Umbilical cord (tissue), 2 donors: Measurements from ENCODE around the gene BMAL1. TPM values are rescaled to one million over a fixed set of nuclear protein-coding genes. Genes with fewer than 3 reads are reported as not detected.
"Not testable (repeated sequence)": the region's sequence is repeated elsewhere in the genome, so short reads cannot be mapped to it uniquely, and the experiment has no call there.

Experiments
- DNase-seq: peaks from one replicate; pipeline ENCODE4 v3.0.0-alpha.2; 2015; ENCODE audit warnings: low spot score
- total RNA-seq: library from RNA; depleted of rRNA; stranded (reverse); fragments of >200 nt; gene quantifications from one replicate; pipeline ENCODE4 v1.2.3, GENCODE V29; 2014; ENCODE audit warnings: low replicate concordance; ENCODE audit not compliant: insufficient read depth

Gene BMAL1
- total RNA-seq, 1 donor from 2014 or later: 48.6 TPM

DNA sequence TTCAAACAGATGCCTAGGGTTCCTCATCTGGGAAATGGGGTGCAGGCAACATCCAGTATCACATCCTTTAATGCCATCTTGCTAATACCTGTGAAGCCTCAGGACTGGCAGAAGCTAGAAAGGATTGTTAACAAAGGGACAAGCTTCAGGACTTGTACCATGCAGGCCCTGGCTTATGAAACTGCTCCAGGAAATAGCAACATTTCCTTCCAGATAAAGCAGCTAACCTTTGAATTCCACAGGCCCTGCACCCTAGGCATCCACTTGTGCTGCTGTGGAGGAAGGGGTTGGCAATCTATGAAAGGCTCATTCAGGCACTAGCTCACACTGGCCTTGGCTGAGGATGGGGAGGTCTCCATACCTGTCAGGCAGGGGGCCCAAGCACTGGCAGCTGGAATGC lies 98.2 kb downstream of the BMAL1 start:
- no peak for DNase-seq

DNA sequence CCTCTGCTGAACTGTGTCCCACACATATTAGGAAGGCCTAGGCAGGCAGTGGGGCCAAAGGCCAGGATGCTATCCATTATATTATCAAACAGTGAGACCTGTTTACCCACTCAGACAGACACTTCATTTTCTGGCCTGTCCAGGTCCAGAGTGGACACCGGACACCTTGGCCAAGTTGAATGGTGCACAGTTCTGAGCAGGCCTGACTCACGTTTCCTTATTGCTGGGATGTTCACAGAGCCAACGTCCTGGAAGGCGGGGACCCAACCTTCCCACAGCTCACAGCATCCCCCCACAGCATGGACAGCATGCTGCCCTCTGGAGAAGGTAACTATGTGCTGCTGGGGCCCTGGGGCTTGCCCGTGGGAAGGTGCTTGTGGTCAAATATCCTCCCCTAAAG lies 98.8 kb downstream of the BMAL1 start:
- DNase-seq: no peak

DNA sequence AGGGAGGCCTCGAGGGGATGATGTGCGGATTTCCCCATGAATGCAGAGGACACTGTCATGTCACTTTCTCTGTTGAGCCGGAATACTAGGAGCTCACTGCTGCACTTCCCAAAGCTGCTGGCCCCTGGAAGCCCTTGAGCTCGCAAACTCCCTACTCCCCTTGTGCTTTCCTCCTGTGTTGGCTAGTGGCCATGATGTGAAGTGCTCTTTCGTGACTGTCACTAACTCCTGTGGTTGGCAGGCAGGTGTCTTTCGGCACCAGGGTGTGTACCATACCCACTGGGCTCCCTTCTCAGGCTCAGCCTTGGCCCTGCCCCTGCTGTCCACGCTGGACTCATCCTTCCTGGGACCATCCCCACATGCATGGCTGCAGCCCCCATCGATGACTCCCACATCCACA lies 99.2 kb downstream of the BMAL1 start:
- DNase-seq: no peak

DNA sequence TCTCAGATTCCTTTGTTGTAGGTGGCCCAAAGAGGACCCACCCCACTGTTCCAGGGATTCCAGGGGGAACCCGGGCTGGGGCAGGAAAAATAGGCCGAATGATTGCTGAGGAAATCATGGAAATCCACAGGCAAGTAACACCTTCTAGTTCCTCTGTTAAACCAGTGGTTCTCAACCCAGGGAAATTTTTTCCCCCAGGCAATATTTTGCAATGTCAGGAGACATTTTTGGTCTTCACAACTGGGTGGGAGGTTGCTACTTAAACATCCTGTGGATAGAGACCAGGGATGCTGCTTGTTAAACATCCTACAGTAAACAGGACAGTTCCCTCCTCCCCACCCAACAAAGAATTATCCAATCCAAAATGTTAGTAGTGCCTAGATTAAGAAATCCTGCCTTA lies 100.7 kb downstream of the BMAL1 start:
- DNase-seq: no peak

DNA sequence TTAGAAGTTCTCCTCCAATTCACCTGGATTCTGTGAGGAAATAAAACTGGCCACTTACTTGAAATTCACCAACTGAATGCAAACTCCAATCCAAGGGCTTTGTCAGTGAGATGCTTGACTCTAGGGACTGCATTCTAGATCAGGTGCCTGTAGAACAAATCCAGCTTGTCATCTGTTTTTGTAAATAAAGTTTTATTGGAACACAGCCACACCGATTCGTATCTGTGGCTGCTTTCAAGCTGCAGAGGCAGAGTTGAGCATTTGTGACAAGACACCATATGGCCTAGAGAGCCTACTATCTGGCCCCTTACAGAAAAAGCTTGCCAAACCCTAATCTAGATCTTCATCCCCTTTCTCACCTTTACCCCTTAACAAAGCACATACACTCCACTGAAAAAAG lies 103.1 kb downstream of the BMAL1 start:
- no peak for DNase-seq

DNA sequence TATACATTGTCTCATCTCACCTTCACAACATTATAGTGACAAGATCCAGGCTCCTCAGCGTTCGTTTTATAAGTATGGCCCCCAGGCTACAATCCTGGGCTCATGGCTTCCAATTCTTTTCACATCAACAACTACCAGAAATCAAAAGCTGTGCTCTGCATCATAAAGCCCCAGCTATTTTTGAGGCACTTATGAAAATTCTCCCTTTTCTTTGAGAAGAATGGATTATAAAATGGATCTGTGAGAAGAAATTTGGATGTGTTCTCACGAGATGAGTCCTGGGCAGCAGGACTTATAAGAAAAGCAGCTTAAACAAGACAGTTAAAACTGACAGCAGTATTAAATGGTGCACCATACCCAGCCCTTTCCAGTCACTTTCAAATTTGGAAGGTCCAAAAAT lies 105.2 kb downstream of the BMAL1 start:
- DNase-seq: no peak

DNA sequence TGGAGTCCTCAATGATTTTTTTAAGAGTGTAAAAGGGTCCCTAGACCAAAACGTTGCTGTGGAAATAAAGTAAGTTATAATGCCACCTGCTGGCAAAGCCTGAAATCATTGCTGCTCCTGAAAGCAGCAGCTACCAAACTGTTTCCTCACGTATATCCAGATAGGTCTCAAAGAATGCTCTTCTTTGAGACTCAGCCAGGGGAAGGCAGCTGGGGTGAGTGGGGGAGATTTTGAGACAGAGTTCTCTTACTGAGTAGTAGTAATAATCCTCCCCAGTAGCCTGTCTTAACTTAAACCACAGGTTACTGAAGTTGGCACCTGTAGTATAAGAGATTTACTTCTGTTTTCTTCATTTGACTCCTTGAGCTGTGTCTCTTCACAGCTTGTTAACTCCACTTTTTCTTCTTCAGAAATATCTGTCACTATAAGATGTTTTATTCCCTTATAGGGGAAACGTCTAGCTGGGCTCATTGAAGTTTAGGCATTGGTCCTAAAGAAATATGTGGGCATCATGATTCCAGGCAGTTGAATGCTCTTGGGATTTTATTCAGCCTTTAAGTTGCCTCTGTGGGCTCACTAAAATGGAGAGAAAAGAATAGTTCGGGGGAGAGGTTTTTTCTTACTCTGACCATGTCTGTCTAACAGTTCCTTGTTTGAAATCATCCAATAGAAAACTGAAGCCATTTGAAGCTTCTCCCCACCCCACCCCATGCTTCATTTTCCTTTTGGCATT lies 107.5 kb downstream of the BMAL1 start:
- DNase-seq: peak; percentile 45

DNA sequence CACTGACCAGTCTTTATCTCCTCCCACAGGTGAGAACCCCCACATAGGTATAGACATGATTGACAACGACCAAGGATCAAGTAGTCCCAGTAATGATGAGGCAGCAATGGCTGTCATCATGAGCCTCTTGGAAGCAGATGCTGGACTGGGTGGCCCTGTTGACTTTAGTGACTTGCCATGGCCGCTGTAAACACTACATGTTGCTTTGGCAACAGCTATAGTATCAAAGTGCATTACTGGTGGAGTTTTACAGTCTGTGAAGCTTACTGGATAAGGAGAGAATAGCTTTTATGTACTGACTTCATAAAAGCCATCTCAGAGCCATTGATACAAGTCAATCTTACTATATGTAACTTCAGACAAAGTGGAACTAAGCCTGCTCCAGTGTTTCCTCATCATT lies 109.0 kb downstream of the BMAL1 start:
- DNase-seq: no peak

DNA sequence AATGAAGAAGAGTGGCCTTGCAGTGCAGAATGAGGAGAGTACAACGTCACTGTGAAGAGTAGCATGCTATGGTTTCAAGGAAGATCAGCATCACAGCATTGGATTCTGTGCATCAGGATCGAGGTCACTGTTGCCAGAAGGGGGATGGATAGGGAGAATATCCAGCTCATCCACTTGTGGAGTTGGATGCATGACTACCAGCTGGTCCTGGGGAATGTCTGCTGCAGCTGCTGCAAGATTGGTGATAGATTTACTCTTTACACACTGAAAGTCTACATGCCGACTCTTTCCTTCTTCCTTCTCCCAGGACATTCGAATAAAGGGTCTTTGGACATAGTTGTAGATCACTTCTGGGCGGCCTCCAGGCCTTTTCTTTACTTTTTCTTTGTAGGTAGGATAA lies 111.2 kb downstream of the BMAL1 start:
- DNase-seq: no peak

DNA sequence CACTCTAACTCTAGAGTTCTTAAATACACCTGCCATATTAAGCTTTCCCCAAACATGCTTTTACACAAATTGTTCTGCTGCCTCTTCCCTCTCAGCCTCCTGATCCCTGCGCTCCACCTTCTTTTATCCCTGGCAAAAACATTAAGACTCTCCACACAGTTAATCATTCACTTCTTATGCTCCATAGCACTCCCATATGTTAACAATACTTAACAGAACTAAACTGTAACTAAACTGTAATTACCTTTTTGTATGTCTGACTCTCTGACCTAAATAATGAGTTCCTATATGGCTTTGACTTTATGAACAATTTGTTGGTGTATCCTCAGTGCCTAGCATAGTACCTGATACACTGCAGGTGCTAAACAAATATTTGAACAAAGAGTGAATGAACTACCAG lies 113.6 kb downstream of the BMAL1 start:
- DNase-seq: no peak

DNA sequence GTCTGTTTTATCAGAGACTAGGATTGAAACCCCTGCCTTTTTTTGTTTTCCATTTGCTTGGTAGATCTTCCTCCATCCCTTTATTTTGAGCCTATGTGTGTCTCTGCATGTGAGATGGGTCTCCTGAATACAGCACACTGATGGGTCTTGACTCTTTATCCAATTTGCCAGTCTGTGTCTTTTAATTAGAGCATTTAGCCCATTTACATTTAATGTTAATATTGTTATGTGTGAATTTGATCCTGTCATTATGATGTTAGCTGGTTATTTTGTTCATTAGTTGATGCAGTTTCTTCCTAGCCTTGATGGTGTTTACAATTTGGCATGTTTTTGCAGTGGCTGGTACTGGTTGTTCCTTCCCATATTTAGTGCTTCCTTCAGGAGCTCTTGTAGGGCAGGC lies 120.7 kb downstream of the BMAL1 start:
- DNase-seq: not testable (repeated sequence)

DNA sequence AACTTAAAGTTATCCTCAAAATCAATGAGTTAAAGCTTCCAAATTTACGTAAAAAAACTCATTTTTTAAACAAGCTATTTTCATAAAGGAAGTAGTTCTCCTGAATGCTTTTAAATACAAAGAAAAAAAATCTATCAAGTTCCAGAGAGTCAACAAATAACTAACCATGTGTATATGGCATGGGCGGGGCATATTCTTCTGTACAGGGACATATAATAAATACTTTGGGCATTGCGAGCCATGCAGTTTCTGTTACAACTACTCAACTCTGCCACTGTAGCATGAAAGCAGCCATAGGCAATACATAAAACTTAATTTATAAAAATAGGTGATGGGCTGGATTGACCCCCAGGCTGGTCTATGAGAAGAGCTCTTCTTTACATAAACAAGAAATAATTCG lies 127.6 kb downstream of the BMAL1 start:
- DNase-seq: no peak

DNA sequence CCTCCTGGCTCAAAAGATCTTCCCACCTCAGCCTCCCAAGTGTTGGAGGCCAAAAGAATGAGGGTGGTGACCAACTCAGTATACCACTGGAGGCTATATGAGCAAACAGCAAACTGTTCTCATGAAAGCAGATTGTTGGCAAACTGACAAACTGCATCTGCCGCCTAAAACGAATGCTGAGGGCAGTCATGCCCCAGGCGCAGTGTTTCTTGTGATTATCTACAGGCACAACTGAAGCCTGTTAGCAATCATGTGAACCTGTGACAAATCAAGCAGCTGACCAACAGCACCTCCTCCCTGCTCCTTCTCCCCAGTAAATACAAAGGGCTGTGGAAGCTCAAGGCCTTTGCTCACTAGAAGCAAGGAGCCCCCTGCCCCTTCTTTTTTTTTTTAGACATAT lies 137.6 kb downstream of the BMAL1 start:
- DNase-seq: no peak

DNA sequence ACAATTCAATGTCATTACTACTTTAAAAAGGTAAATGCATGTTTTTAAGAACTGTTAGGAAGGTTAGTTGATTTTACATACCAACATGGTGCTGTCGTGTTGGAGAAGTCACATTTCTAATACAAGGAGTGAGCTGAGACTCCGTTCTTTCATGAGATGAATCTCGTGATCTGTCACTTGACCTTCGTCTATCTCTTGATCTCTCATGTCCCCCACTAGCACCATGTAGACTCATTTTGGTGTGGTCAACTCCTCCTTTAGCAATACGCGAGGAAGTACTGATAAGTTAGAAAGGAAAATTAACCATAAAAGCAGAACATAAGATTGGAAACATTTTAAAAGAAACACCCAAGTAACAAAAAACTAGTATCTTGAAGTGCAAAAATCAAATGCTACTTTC lies 144.0 kb downstream of the BMAL1 start:
- no peak for DNase-seq

DNA sequence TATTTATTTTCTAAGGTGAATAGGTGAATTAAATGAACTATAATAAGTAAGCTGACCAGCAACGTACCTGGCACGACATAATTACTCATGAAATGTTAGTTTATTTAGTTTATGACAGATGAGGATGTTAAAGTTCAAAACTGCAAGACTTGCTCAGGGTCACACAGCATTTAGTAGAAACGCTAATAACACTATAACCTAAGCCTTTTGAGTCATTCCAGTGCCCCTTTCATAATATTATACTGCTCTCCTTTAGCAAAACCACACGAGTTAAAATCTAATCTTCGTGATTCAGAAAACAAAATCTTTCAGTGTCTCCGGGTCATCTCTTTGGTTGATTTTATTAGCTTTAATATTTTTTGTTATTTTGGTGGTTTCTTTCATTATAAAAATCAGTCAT lies 145.8 kb downstream of the BMAL1 start:
- DNase-seq: no peak

DNA sequence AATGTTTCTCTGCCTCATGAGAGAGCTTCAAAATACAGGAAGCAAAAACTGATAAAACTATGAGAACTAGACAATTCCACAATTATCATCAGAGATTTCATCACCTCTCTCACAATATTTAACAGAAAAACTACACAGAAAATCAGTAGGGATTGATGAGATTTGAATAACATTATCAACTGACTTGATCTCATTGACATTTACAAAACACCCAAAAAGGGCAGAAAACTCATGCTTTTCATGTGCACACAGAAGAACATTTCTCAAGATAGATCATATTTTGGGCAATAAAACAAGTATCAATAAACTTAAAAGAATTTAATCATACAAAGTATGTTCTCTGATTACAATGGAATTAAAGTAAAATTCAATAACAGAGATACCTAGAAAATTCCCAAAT lies 149.8 kb downstream of the BMAL1 start:
- no peak for DNase-seq

DNA sequence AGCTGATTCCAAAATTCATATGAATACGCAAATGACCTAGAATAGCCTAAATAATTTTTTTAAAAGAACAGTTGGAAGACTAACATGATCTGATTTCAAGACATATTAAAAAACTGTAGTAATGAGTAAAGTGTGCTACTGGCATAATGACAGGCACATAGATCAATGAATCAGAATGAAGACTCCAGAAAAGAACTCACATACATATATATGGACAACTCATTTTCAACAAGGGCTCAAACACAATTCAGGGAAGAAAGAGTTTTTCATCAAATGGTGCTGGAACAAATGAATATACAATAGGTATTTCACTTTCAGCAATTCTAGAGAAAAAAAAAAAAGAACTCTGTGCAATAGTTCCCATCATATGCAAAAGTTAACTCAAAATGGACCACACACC lies 151.7 kb downstream of the BMAL1 start:
- DNase-seq: no peak

DNA sequence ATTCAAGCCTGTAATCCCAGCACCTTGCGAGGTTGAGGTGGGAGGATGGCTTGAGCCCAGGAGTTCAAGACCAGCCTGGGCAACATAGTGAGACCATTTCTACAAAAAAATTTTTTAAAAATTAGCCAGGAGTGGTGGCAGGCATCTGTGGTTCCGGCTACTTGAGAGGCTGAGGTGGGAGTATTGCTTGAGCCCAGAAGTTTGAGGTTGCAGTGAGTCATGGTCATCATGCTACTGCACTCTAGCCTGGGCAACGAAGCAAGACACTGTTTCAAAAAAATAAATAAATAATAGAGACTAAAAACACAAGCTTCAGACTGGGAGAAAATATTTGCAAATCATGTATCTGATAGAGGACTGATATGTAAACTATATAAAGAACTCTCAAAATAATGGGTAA lies 152.2 kb downstream of the BMAL1 start:
- no peak for DNase-seq

DNA sequence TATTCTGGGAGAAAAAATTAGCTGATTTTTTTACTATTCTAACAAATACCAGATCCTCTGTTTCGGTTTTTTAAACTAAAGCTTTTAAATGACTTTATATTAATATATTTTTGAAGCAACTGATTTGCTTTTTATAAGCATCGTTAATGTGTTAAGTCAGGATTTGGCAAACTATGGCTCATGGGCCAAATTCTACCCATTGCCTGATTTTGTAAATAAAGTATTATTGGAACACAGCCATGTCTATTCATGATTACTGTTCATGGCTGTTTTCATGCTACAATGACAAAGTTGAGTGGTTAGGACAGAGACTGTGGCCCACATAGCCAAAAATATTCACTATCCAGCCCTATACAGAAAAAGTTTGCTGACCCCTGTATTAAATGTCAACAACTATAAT lies 155.8 kb downstream of the BMAL1 start:
- DNase-seq: no peak

DNA sequence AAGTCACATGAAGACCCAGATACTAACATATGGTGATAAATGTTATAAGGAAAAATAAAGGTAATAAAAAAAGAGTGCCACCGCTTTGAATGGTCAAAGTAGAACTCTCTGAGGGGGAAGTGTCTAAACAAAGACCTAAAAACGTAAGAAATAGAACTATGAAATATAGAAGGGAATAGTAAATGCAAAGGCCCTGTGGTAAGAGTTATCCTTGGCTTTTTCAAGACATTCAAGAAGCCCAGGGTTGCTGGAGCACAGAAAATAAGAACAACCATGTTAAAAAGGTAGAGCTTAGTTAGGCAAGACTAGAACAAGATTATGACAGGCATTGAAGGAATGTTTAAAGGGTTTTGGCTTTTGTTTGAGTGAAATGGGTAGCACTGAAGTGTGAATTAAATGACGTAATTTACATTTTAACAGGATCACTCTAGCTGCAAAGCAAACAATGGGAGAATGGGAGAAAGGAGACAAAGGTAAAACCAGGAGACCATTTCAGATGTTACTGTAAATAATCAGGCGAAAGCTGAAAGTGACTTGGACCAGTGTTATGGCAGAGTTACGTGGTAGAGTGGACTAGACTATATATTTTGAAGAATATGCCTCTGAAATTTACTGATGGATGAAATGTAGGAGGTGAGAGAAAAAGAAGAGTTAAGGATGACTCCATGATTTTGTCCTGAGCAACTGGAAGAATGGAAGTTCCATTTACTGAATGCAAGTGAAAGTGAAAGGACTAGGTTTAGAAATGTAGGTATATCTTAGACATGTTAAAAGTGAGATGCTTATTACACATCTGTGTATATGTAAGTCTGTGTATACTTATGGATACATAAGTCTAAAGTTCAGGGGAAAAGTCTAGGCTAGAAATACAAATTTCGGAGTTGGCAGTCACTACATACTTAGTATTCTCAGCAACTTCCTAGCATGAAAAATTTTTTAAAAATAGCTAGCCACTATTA lies 156.9 kb downstream of the BMAL1 start:
- DNase-seq: no peak

DNA sequence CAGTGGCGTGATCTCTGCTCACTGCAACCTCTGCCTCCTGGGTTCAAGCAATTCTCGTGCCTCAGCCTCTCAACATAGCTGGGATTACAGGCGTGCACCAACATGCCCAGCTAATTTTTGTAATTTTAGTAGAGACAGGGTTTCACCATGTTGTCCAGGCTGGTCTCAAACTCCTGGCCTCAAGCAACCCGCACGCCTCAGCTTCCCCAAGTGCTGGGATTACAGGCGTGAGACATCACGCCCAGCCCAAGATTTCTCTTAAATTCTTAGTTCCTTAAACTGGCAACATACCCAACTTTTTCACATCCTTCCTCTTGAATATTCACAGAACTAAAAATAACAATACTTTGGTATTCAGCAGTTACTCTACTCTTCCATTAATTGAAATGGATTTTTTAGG lies 159.2 kb downstream of the BMAL1 start:
- not testable (repeated sequence) for DNase-seq
